IMR-90 (cell line): Measurements from ENCODE around the gene DPYSL5. TPM values are rescaled to one million over a fixed set of nuclear protein-coding genes. Genes with fewer than 3 reads are reported as not detected.

Experiments
- ATAC-seq: fragments of 200-7000 bp; cut with Tn5 transposase; 2 replicates; pipeline ENCODE4 v1.9.1; 2020; ENCODE audit warnings: low read depth, mild to moderate bottlenecking, moderate library complexity
- BruUV-seq: library from RNA; stranded (reverse); fragments of 400-500 nt; replicated peaks from 2 replicates; lab custom pipeline; 2021; lab: Mats Ljungman, UMichigan
- CTCF ChIA-PET: fragments of 300-600 bp; formaldehyde crosslinking; extraction: SDS; loops from one replicate; lab custom pipeline; 2021; ENCODE audit warnings: antibody characterized with exemption; lab: Yijun Ruan, JAX
- POLR2A ChIA-PET: fragments of 300-600 bp; sonication (Branson Sonifier 250); formaldehyde crosslinking; loops from one replicate; lab custom pipeline; 2022; ENCODE audit warnings: antibody characterized with exemption; ENCODE audit not compliant: unreplicated experiment; lab: Charles Lee
- DNase-seq: peaks from one replicate; pipeline ENCODE4 v3.0.0; 2013
- H2AFZ ChIP-seq: replicated peaks from 2 replicates; pipeline ENCODE3; 2013; ENCODE audit warnings: low read length, mild to moderate bottlenecking; ENCODE audit not compliant: poor library complexity
- H2AK5ac ChIP-seq: 2 replicates; pipeline ENCODE4 v1.6.1; 2013; ENCODE audit warnings: low read depth, low read length, inconsistent platforms
- H2AK9ac ChIP-seq: replicated peaks from 2 replicates; pipeline ENCODE3; 2013; ENCODE audit warnings: mild to moderate bottlenecking, low read depth, low read length, moderate library complexity; ENCODE audit not compliant: poor library complexity
- H2BK120ac ChIP-seq: 2 replicates; pipeline ENCODE4 v1.6.1; 2013; ENCODE audit warnings: low read depth, low read length, inconsistent platforms
- H2BK15ac ChIP-seq: 3 replicates; pipeline ENCODE4 v1.6.1; 2013; ENCODE audit warnings: low read depth, low read length, inconsistent platforms
- H2BK20ac ChIP-seq: 2 replicates; pipeline ENCODE4 v1.6.1; 2013; ENCODE audit warnings: low read depth, mild to moderate bottlenecking, inconsistent platforms, low read length, moderate library complexity
- H2BK5ac ChIP-seq: 2 replicates; pipeline ENCODE4 v1.6.1; 2013; ENCODE audit warnings: mild to moderate bottlenecking, low read depth, low read length, inconsistent platforms; ENCODE audit not compliant: poor library complexity, severe bottlenecking
- H3K14ac ChIP-seq: replicated peaks from 2 replicates; pipeline ENCODE4 v1.6.1; 2013; ENCODE audit warnings: low read depth, low read length, inconsistent platforms
- H3K18ac ChIP-seq: 2 replicates; pipeline ENCODE4 v1.6.1; 2013; ENCODE audit warnings: low read depth, low read length, control low read depth
- H3K23ac ChIP-seq: 2 replicates; pipeline ENCODE4 v1.6.1; 2013; ENCODE audit warnings: low read depth, low read length, inconsistent platforms
- H3K27ac ChIP-seq: 2 replicates; pipeline ENCODE4 v1.5.1; 2013; ENCODE audit warnings: mild to moderate bottlenecking, control low read depth, low read length; ENCODE audit not compliant: insufficient read depth
- H3K27me3 ChIP-seq: 2 replicates; pipeline ENCODE4 v1.6.1; 2013; ENCODE audit warnings: low read length; ENCODE audit not compliant: control insufficient read depth, insufficient read depth
- H3K36me3 ChIP-seq: 2 replicates; pipeline ENCODE4 v1.6.1; 2013; ENCODE audit warnings: low read length, mixed read lengths; ENCODE audit not compliant: control insufficient read depth, insufficient read depth
- H3K4ac ChIP-seq: 2 replicates; pipeline ENCODE4 v1.6.1; 2013; ENCODE audit warnings: low read depth, low read length, inconsistent platforms
- H3K4me1 ChIP-seq: 2 replicates; pipeline ENCODE4 v1.6.1; 2013; ENCODE audit warnings: low read length, mixed read lengths; ENCODE audit not compliant: control insufficient read depth, insufficient read depth
- H3K4me2 ChIP-seq: 2 replicates; pipeline ENCODE4 v1.6.1; 2013; ENCODE audit warnings: low read depth, mild to moderate bottlenecking, control low read depth, low read length, moderate library complexity
- H3K4me3 ChIP-seq: 2 replicates; pipeline ENCODE4 v1.5.1; 2013; ENCODE audit warnings: low read depth, mild to moderate bottlenecking, control low read depth, low read length, moderate library complexity; ENCODE audit not compliant: insufficient read depth
- H3K56ac ChIP-seq: 2 replicates; pipeline ENCODE4 v1.6.1; 2013; ENCODE audit warnings: low read length, inconsistent platforms; ENCODE audit not compliant: insufficient read depth; ENCODE audit errors: extremely low read depth
- H3K79me1 ChIP-seq, 2 experiments: 2 replicates each; pipeline ENCODE4 v1.6.1; 2013; ENCODE audit warnings: low read length in 2 of 2, inconsistent platforms in 1 of 2, low read depth in 1 of 2
- H3K9ac ChIP-seq: 2 replicates; pipeline ENCODE4 v1.6.1; 2013; ENCODE audit warnings: low read depth, low read length, control low read depth
- H3K9me1 ChIP-seq: 2 replicates; pipeline ENCODE4 v1.6.1; 2013; ENCODE audit warnings: low read length, inconsistent platforms; ENCODE audit not compliant: insufficient read depth
- H3K9me3 ChIP-seq: 2 replicates; pipeline ENCODE4 v1.6.1; 2013; ENCODE audit warnings: low read length; ENCODE audit not compliant: control insufficient read depth, insufficient read depth
- H4K20me1 ChIP-seq: 2 replicates; pipeline ENCODE4 v1.6.1; 2013; ENCODE audit warnings: low read length, inconsistent platforms; ENCODE audit not compliant: insufficient read depth
- H4K5ac ChIP-seq: 2 replicates; pipeline ENCODE4 v1.6.1; 2013; ENCODE audit warnings: mild to moderate bottlenecking, low read depth, low read length, control low read depth
- H4K8ac ChIP-seq, 2 experiments: 2 replicates each; pipeline ENCODE4 v1.6.1; 2013; ENCODE audit warnings: low read depth in 2 of 2, low read length in 2 of 2, control low read depth in 1 of 2, inconsistent platforms in 1 of 2
- H4K91ac ChIP-seq: 2 replicates; pipeline ENCODE4 v1.6.1; 2013; ENCODE audit warnings: low read depth, low read length, inconsistent platforms; ENCODE audit not compliant: insufficient read depth
- BHLHE40 ChIP-seq: fragments of 150-350 bp; IDR thresholded peaks from 2 replicates; pipeline ENCODE4 v1.6.1; 2016; ENCODE audit warnings: mild to moderate bottlenecking, low read depth, low read length
- CHD1 ChIP-seq: IDR thresholded peaks from 2 replicates; pipeline ENCODE4 v1.6.1; 2012; ENCODE audit warnings: low read depth, low read length, improper control_type of control experiment
- MAFK ChIP-seq: IDR thresholded peaks from 2 replicates; pipeline ENCODE4 v1.6.1; 2012; ENCODE audit warnings: low read depth, low read length, improper control_type of control experiment
- MAZ ChIP-seq: IDR thresholded peaks from 2 replicates; pipeline ENCODE4 v1.6.1; 2012; ENCODE audit warnings: low read depth, mild to moderate bottlenecking, low read length, improper control_type of control experiment, moderate library complexity, borderline replicate concordance
- MXI1 ChIP-seq: IDR thresholded peaks from 2 replicates; pipeline ENCODE4 v1.6.1; 2012; ENCODE audit warnings: low read depth, mild to moderate bottlenecking, low read length, moderate library complexity, borderline replicate concordance
- NFE2L2 ChIP-seq: fragments of 150-350 bp; IDR thresholded peaks from 2 replicates; pipeline ENCODE4 v1.6.1; 2016; ENCODE audit warnings: low read depth, mild to moderate bottlenecking, low read length
- POLR2A ChIP-seq: IDR thresholded peaks from 2 replicates; pipeline ENCODE4 v1.6.1; 2012; ENCODE audit warnings: mild to moderate bottlenecking, low read depth, low read length
- RAD21 ChIP-seq: IDR thresholded peaks from 2 replicates; pipeline ENCODE4 v1.6.1; 2012; ENCODE audit warnings: low read length, improper control_type of control experiment
- RCOR1 ChIP-seq: IDR thresholded peaks from 2 replicates; pipeline ENCODE4 v1.6.1; 2012; ENCODE audit warnings: mild to moderate bottlenecking, low read length, improper control_type of control experiment; ENCODE audit not compliant: insufficient replicate concordance
- RFX5 ChIP-seq: IDR thresholded peaks from 2 replicates; pipeline ENCODE4 v1.8.0; 2012; ENCODE audit warnings: low read depth, mild to moderate bottlenecking, low read length, moderate library complexity
- WGBS, 2 experiments: methylation state at CpG; one replicate each; pipeline versions ENCODE4 v1.1.5 to v1.1.7; 2013; ENCODE audit warnings: missing lambda C conversion rate in 2 of 2; ENCODE audit not compliant: insufficient read length in 1 of 2; ENCODE audit errors: extremely low coverage in 2 of 2; 5-methylcytosine and 5-hydroxymethylcytosine counted together
- dilution Hi-C: fragments of 300-500 bp; cut with HindIII; formaldehyde crosslinking; loops from one replicate; pipeline ENCODE4 v1.14.3; 2018; ENCODE audit warnings: low sequenced_read_pairs; ENCODE audit not compliant: unreplicated experiment
- in situ Hi-C: fragments of 300-500 bp; cut with MboI; formaldehyde crosslinking; loops from 3 replicates; pipeline ENCODE4 v1.14.3; 2019; ENCODE audit warnings: low sequenced_read_pairs, inconsistent platforms, mixed read lengths
- intact Hi-C: fragments of 100-400 bp; cut with micrococcal nuclease; formaldehyde crosslinking; loops from 2 replicates; pipeline ENCODE4 v1.10.0; 2022
- polyA plus RNA-seq, 3 experiments: library from polyadenylated mRNA; depleted of rRNA; stranded (reverse); fragments of >200 nt; gene quantifications; 2 replicates each; pipeline ENCODE4 v1.2.3, GENCODE V29; 2012; ENCODE audit warnings: low replicate concordance in 1 of 3
- total RNA-seq: library from RNA; depleted of rRNA; stranded (reverse); fragments of >200 nt; gene quantifications from 2 replicates; pipeline ENCODE4 v1.2.3, GENCODE V29; 2012
- TF ChIP-seq, protein P1 (sequence below): fragments of 150-350 bp; IDR thresholded peaks from 2 replicates; pipeline ENCODE4 v1.6.1; 2017; ENCODE audit warnings: mild to moderate bottlenecking, antibody characterized with exemption, low read length, low read depth
- TF ChIP-seq, protein P2 (sequence below): fragments of 150-350 bp; IDR thresholded peaks from 2 replicates; pipeline ENCODE4 v1.6.1; 2016; ENCODE audit warnings: low read depth, mild to moderate bottlenecking, low read length, moderate library complexity, borderline replicate concordance

Gene DPYSL5
- total and polyA plus RNA-seq, 2 of the 4 experiments (the other 2 are of a cell fraction): not detected

DNA sequence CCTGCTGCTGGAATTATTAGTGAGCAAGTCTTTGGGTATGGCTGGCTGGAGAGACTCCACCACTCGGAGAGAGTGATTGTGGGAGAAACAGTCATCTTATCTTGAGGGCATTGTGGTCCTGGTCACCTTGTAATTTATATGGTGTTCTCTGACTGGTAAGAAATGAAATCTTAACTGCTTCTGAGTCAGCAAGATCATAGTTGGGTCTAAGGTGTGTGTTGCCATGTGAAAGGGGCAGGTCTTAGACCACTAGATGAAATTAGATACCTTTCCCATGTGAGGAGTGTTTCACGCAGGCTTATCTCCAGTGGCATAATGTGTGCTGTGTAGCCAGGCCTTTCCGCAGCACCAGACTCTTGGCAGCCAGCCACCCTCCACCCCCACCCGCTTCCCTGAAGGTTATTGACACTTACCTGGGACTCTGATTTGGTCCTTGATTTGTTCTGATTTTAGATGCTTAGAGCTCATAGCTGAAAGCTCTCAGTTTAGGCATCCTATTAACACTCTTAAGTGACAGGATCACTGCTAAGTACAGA is 130.2 kb downstream of the DPYSL5 start:
- no peak overlapping the region for H3K4me3 ChIP-seq
- DNase-seq (no peak), ATAC-seq (no peak)
- no peak overlapping the region for H2BK5ac ChIP-seq
- no TSS peak for BruUV-seq
- H3K23ac ChIP-seq: no peak overlapping the region
- H3K4me1 ChIP-seq: peaks cover 6% of the 10 kb centered on the region
- H3K9me3 ChIP-seq: no peaks in the 10 kb centered on the region
- H2BK15ac ChIP-seq: no peak overlapping the region
- H3K27ac ChIP-seq: no peak overlapping the region
- H3K27me3 ChIP-seq: no peaks in the 10 kb centered on the region; the same call in 1 of the 2 replicates
- peaks cover 7% of the 10 kb centered on the region; the same call in 1 of the 2 replicates for H4K20me1 ChIP-seq
- WGBS, 2 experiments: 75% methylated on average over 1 of the region's 4 CpGs; no CpG with 5 or more reads in 1 of the 2 experiments
- no peak overlapping the region for H3K18ac ChIP-seq
- H4K8ac ChIP-seq: no peak overlapping the region
- H3K36me3 ChIP-seq: no peaks in the 10 kb centered on the region
- H3K79me1 ChIP-seq: peaks cover 8 to 20% of the 10 kb centered on the region in 2 experiments; a peak in 1 of 4 replicates
- peaks cover 7% of the 10 kb centered on the region; the same call in 1 of the 2 replicates for H3K9me1 ChIP-seq
- H2AFZ ChIP-seq: no peak overlapping the region
- TF ChIP-seq BHLHE40 (no peak), NFE2L2 (no peak), RAD21 (no peak), RFX5 (no peak), CHD1 (no peak), RCOR1 (no peak), MAFK (no peak), POLR2A (no peak), MAZ (no peak), MXI1 (no peak)
- TF ChIP-seq, protein P1, sequence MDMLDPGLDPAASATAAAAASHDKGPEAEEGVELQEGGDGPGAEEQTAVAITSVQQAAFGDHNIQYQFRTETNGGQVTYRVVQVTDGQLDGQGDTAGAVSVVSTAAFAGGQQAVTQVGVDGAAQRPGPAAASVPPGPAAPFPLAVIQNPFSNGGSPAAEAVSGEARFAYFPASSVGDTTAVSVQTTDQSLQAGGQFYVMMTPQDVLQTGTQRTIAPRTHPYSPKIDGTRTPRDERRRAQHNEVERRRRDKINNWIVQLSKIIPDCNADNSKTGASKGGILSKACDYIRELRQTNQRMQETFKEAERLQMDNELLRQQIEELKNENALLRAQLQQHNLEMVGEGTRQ: no peak
- TF ChIP-seq, protein P2, sequence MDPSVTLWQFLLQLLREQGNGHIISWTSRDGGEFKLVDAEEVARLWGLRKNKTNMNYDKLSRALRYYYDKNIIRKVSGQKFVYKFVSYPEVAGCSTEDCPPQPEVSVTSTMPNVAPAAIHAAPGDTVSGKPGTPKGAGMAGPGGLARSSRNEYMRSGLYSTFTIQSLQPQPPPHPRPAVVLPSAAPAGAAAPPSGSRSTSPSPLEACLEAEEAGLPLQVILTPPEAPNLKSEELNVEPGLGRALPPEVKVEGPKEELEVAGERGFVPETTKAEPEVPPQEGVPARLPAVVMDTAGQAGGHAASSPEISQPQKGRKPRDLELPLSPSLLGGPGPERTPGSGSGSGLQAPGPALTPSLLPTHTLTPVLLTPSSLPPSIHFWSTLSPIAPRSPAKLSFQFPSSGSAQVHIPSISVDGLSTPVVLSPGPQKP: no peak
- no peak overlapping the region for H3K4me2 ChIP-seq
- H4K5ac ChIP-seq: no peak overlapping the region
- no peak overlapping the region for H3K14ac ChIP-seq
- dilution Hi-C loops (no loop called here), intact Hi-C loops (no loop called here), in situ Hi-C loops (no loop called here)
- ChIA-PET CTCF (no interaction called here), POLR2A (no interaction called here)
- no peak overlapping the region for H2BK120ac ChIP-seq
- no peak overlapping the region for H3K9ac ChIP-seq
- no peak overlapping the region for H2BK20ac ChIP-seq
- no peak overlapping the region for H2AK5ac ChIP-seq
- H2AK9ac ChIP-seq: no peak overlapping the region
- H3K56ac ChIP-seq: no peak overlapping the region
- no peak overlapping the region for H4K91ac ChIP-seq
- no peak overlapping the region for H3K4ac ChIP-seq
